ENCODE data around the gene PITX2. TPM values are rescaled to one million over a fixed set of nuclear protein-coding genes. Genes with fewer than 3 reads are reported as not detected.

The PITX2 gene
- total and polyA plus RNA-seq, 7 experiments from 2014 or later: not detected

- Mint-ChIP-seq H3K27me3 (peaks cover 72 to 91% (median 75%) of the 10 kb centered on the region in 5 donors), H3K9me3 (peaks cover 4 to 66% (median 28%) of the 10 kb centered on the region in 11 donors), H3K4me1 (peaks cover 13 to 41% (median 24%) of the 10 kb centered on the region in 7 donors), H3K4me3 (peak overlapping the region in 9 of 10 donors; percentile 25 to 82 (median 61)), H3K27ac (peak overlapping the region in 1 of 9 donors; percentile 74), H3K36me3 (peaks cover 0 to 17% (median 12%) of the 10 kb centered on the region in 5 donors)
- ChIA-PET POLR2A (no interaction called here), CTCF (no interaction called here)
- no peaks in the 10 kb centered on the region for H3K36me3 ChIP-seq (ENCODE audit: control insufficient read depth in 2 of 3, insufficient read depth in 3 of 3, low read length in 3 of 3)
- no peak overlapping the region for H3K4me3 ChIP-seq (ENCODE audit: low read length)
- no peak overlapping the region for H3K27ac ChIP-seq (ENCODE audit: low read depth, low read length)
- peaks cover 0 to 66% of the 10 kb centered on the region in 2 donors for H3K27me3 ChIP-seq (ENCODE audit: control insufficient read depth in 2 of 2, insufficient read depth in 2 of 2, low read length in 2 of 2)
- no peaks in the 10 kb centered on the region for H3K4me1 ChIP-seq (ENCODE audit: control insufficient read depth in 2 of 2, insufficient read depth in 2 of 2, low read length in 2 of 2)
- ATAC-seq (no peak), DNase-seq (no peak)
- peaks cover 0 to 5% (median 0%) of the 10 kb centered on the region in 3 experiments for H3K9me3 ChIP-seq (ENCODE audit: control insufficient read depth in 2 of 3, low read length in 3 of 3)
- intact Hi-C loops (cut with micrococcal nuclease): loop anchor here in 1 of 2 donors (5.0 kb wide), 1 partner anchor 650 kb away; no protein-coding TSS in a partner anchor
Observed at GRCh38 chr4:110632506-110633357, 9.9 kb upstream of the PITX2 start.

- Mint-ChIP-seq H3K4me3 (peak overlapping the region; percentile 48 to 82 (median 65)), H3K36me3 (peaks cover 0 to 24% (median 9%) of the 10 kb centered on the region in 5 donors), H3K27ac (peak overlapping the region in 3 of 9 donors; percentile 67 to 80 (median 73)), H3K27me3 (peaks cover 73 to 92% (median 77%) of the 10 kb centered on the region in 5 donors), H3K4me1 (peaks cover 5 to 41% (median 24%) of the 10 kb centered on the region in 7 donors), H3K9me3 (peaks cover 5 to 65% (median 25%) of the 10 kb centered on the region in 11 donors)
- no peak overlapping the region for H3K4me3 ChIP-seq (ENCODE audit: low read length)
- no peak overlapping the region for H3K27ac ChIP-seq (ENCODE audit: low read depth, low read length)
- DNase-seq (no peak), ATAC-seq (peak; percentile 63)
- H3K9me3 ChIP-seq (ENCODE audit: control insufficient read depth in 2 of 3, low read length in 3 of 3): peaks cover 0 to 5% (median 0%) of the 10 kb centered on the region in 3 experiments
- H3K27me3 ChIP-seq (ENCODE audit: control insufficient read depth in 2 of 2, insufficient read depth in 2 of 2, low read length in 2 of 2): peaks cover 0 to 75% of the 10 kb centered on the region in 2 donors
- no peaks in the 10 kb centered on the region for H3K36me3 ChIP-seq (ENCODE audit: control insufficient read depth in 2 of 3, insufficient read depth in 3 of 3, low read length in 3 of 3)
- POLR2A ChIA-PET: no interaction called here
- no peaks in the 10 kb centered on the region for H3K4me1 ChIP-seq (ENCODE audit: control insufficient read depth in 2 of 2, insufficient read depth in 2 of 2, low read length in 2 of 2)
- intact Hi-C loops (cut with micrococcal nuclease): loop anchor here in 1 of 2 donors (2.0 to 5.0 kb wide), 3 partner anchors 15 to 1885 kb away; partner anchors contain the start of gene NEUROG2
- CTCF ChIA-PET: no interaction called here
Observed at GRCh38 chr4:110631584-110632505, 9.0 kb upstream of the PITX2 start.

- Histone ChIP-seq H3K36me3 (ENCODE audit: control insufficient read depth in 2 of 3, insufficient read depth in 3 of 3, low read length in 3 of 3) (no peaks in the 10 kb centered on the region), H3K4me1 (ENCODE audit: control insufficient read depth in 2 of 2, insufficient read depth in 2 of 2, low read length in 2 of 2) (no peaks in the 10 kb centered on the region), H3K27me3 (ENCODE audit: control insufficient read depth in 2 of 2, insufficient read depth in 2 of 2, low read length in 2 of 2) (peaks cover 0 to 69% of the 10 kb centered on the region in 2 donors), H3K9me3 (ENCODE audit: control insufficient read depth in 2 of 3, low read length in 3 of 3) (peaks cover 0 to 5% (median 0%) of the 10 kb centered on the region in 3 experiments), H3K27ac (ENCODE audit: low read depth, low read length) (no peak overlapping the region), H3K4me3 (ENCODE audit: low read length) (no peak overlapping the region)
- ChIA-PET POLR2A (no interaction called here), CTCF (no interaction called here)
- intact Hi-C loops (cut with micrococcal nuclease): loop anchor here in 1 of 2 donors (1.0 to 5.0 kb wide), 4 partner anchors 9 to 1886 kb away; partner anchors contain the start of gene NEUROG2
- H3K27me3 Mint-ChIP-seq: peaks cover 83 to 94% (median 86%) of the 10 kb centered on the region in 5 donors
- peaks cover 5 to 69% (median 27%) of the 10 kb centered on the region in 11 donors for H3K9me3 Mint-ChIP-seq
- ATAC-seq (no peak), DNase-seq (no peak)
- H3K4me3 Mint-ChIP-seq: peak overlapping the region in 9 of 10 donors; percentile 1 to 77 (median 38)
- peak overlapping the region in 4 of 9 donors; percentile 34 to 73 (median 48) for H3K27ac Mint-ChIP-seq
- H3K36me3 Mint-ChIP-seq: peaks cover 0 to 24% (median 9%) of the 10 kb centered on the region in 5 donors
- peaks cover 5 to 41% (median 24%) of the 10 kb centered on the region in 7 donors for H3K4me1 Mint-ChIP-seq
Observed at GRCh38 chr4:110630688-110631402, 8.0 kb upstream of the PITX2 start.

- peaks cover 0 to 5% (median 0%) of the 10 kb centered on the region in 3 experiments for H3K9me3 ChIP-seq (ENCODE audit: control insufficient read depth in 2 of 3, low read length in 3 of 3)
Observed at GRCh38 chr4:110629780-110630687, 7.2 kb upstream of the PITX2 start.

GRCh38 chr4:110629214-110629754 is 6.4 kb upstream of the PITX2 start:
- H3K27me3 ChIP-seq (ENCODE audit: control insufficient read depth in 2 of 2, insufficient read depth in 2 of 2, low read length in 2 of 2): peaks cover 6 to 62% of the 10 kb centered on the region in 2 donors
- no peaks in the 10 kb centered on the region for H3K36me3 ChIP-seq (ENCODE audit: control insufficient read depth in 2 of 3, insufficient read depth in 3 of 3, low read length in 3 of 3)
- ChIA-PET CTCF (no interaction called here), POLR2A (no interaction called here)
- peaks cover 0 to 5% (median 0%) of the 10 kb centered on the region in 3 experiments for H3K9me3 ChIP-seq (ENCODE audit: control insufficient read depth in 2 of 3, low read length in 3 of 3)
- H3K27ac Mint-ChIP-seq: no peak overlapping the region
- peak overlapping the region in 3 of 10 donors; percentile 6 to 52 (median 48) for H3K4me3 Mint-ChIP-seq
- H3K27me3 Mint-ChIP-seq: peaks cover 86 to 95% (median 89%) of the 10 kb centered on the region in 5 donors
- DNase-seq (no peak), ATAC-seq (no peak)
- no peak overlapping the region for H3K27ac ChIP-seq (ENCODE audit: low read depth, low read length)
- H3K4me3 ChIP-seq (ENCODE audit: low read length): no peak overlapping the region
- intact Hi-C loops (cut with micrococcal nuclease): no loop called here
- no peaks in the 10 kb centered on the region for H3K4me1 ChIP-seq (ENCODE audit: control insufficient read depth in 2 of 2, insufficient read depth in 2 of 2, low read length in 2 of 2)
- H3K36me3 Mint-ChIP-seq: peaks cover 0 to 30% (median 4%) of the 10 kb centered on the region in 5 donors
- H3K4me1 Mint-ChIP-seq: peaks cover 5 to 36% (median 21%) of the 10 kb centered on the region in 7 donors
- peaks cover 5 to 70% (median 28%) of the 10 kb centered on the region in 11 donors for H3K9me3 Mint-ChIP-seq

More at GRCh38 chr4:110629780-110630687, 7.2 kb upstream of the PITX2 start:
- Histone ChIP-seq H3K27ac (ENCODE audit: low read depth, low read length) (no peak overlapping the region), H3K4me3 (ENCODE audit: low read length) (no peak overlapping the region), H3K27me3 (ENCODE audit: control insufficient read depth in 2 of 2, insufficient read depth in 2 of 2, low read length in 2 of 2) (peaks cover 6 to 65% of the 10 kb centered on the region in 2 donors), H3K4me1 (ENCODE audit: control insufficient read depth in 2 of 2, insufficient read depth in 2 of 2, low read length in 2 of 2) (no peaks in the 10 kb centered on the region), H3K36me3 (ENCODE audit: control insufficient read depth in 2 of 3, insufficient read depth in 3 of 3, low read length in 3 of 3) (no peaks in the 10 kb centered on the region)
- H3K9me3 Mint-ChIP-seq: peaks cover 5 to 70% (median 27%) of the 10 kb centered on the region in 11 donors
- H3K27me3 Mint-ChIP-seq: peaks cover 86 to 95% (median 89%) of the 10 kb centered on the region in 5 donors
- CTCF ChIA-PET: no interaction called here
- ATAC-seq (no peak), DNase-seq (no peak)
- POLR2A ChIA-PET: no interaction called here
- H3K27ac Mint-ChIP-seq: peak overlapping the region in 3 of 9 donors; percentile 34 to 73 (median 54)
- H3K4me3 Mint-ChIP-seq: peak overlapping the region in 3 of 10 donors; percentile 27 to 51 (median 33)
- H3K4me1 Mint-ChIP-seq: peaks cover 5 to 41% (median 24%) of the 10 kb centered on the region in 7 donors
- intact Hi-C loops (cut with micrococcal nuclease): loop anchor here in 1 of 2 donors (1.0 to 5.0 kb wide), 4 partner anchors 8 to 1887 kb away; partner anchors contain the start of gene NEUROG2
- peaks cover 0 to 26% (median 8%) of the 10 kb centered on the region in 5 donors for H3K36me3 Mint-ChIP-seq
